ENCODE data around the gene CIPC.

DNA sequence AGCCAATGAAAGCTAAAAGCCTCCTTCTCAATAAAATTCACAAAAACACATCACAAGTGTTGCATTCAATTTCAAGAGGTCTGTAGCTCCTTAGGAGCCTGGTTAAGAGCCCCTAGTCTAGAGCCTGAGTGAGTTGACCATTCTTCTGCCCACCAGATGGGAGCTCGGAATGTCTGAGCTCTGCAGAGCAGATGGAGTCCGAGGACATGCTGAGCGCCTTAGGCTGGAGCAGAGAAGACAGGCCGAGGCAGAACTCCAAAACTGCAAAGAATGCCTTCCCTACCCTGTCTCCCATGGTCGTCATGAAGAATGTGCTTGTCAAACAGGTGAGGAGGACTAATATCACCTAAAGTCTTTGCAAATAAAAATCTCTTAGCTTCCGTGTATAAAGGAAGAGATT lies 11.6 kb downstream of the CIPC start:
- TF ChIP-seq, protein P1, sequence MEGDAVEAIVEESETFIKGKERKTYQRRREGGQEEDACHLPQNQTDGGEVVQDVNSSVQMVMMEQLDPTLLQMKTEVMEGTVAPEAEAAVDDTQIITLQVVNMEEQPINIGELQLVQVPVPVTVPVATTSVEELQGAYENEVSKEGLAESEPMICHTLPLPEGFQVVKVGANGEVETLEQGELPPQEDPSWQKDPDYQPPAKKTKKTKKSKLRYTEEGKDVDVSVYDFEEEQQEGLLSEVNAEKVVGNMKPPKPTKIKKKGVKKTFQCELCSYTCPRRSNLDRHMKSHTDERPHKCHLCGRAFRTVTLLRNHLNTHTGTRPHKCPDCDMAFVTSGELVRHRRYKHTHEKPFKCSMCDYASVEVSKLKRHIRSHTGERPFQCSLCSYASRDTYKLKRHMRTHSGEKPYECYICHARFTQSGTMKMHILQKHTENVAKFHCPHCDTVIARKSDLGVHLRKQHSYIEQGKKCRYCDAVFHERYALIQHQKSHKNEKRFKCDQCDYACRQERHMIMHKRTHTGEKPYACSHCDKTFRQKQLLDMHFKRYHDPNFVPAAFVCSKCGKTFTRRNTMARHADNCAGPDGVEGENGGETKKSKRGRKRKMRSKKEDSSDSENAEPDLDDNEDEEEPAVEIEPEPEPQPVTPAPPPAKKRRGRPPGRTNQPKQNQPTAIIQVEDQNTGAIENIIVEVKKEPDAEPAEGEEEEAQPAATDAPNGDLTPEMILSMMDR (IDR thresholded peaks at IDR 0.05), result no peak
- no peak for TF ChIP-seq POLR2A (IDR thresholded peaks at IDR 0.05)
- no peak for TF ChIP-seq POLR2AphosphoS5 (IDR thresholded peaks at IDR 0.05; ENCODE audit: insufficient read depth in 1 of 2, low read depth in 1 of 2)
